GM18867 (cell line): Measurements from ENCODE around the gene SMIM14.
A peak's percentile ranks its signal among the peaks of the same experiment; 100 is the strongest.
"Not testable (repeated sequence)": the region's sequence is repeated elsewhere in the genome, so short reads cannot be mapped to it uniquely, and the experiment has no call there.

Source experiments
- ATAC-seq: cut with Tn5 transposase; IDR thresholded peaks from one replicate; pipeline ENCODE4 v1.9.1; 2021; ENCODE audit warnings: mild to moderate bottlenecking, moderate library complexity; ENCODE audit not compliant: unreplicated experiment

Gene SMIM14

DNA sequence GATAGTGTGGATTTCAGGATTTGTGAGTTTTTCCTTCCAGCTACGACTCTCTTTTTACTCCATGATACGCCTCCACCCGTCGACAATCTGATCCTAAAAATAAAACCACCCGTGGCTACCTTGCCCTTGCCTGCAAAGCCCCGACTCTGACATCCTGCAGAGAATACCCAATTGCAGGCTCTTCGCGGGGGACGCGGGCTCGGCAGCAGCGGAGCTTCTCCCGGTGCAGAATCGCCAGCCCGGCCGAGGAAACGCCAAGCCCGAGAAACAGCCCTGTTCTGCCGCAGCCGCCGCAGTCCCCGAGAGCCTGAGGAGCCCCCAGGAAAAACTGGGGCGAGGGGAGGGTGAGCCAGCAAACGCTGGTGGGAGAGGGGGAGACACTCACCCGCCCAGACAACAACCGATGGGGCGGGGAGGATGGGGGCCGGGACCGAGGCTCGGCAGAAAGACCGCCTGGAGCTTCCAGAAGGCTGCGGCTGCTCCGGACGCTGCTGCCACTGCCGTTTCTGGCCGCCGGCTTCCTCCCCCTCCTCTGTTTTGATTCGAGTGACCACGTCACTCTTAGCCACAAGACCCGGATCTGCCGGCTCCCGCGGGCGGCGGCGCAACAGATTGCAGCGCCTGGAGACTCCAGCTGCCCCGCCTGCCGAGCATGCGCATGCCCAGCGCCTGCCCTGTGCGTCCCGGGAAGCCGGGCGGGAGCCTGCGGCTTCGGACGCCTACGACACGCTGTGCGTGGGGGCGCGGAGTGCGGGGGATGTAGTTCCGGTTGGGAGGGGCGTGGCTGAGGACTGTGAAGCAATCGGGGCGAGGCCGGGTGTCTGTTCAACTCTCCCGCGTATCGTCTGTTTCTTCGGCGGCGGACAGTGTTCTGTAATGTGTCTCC lies at the start of gene SMIM14:
Gene SMIM14, minus strand, starts transcription at position 512 of the 886 bp plus-strand sequence. CDS start 33,720 bp downstream, outside the sequence.
- peak; percentile 74 for ATAC-seq

DNA sequence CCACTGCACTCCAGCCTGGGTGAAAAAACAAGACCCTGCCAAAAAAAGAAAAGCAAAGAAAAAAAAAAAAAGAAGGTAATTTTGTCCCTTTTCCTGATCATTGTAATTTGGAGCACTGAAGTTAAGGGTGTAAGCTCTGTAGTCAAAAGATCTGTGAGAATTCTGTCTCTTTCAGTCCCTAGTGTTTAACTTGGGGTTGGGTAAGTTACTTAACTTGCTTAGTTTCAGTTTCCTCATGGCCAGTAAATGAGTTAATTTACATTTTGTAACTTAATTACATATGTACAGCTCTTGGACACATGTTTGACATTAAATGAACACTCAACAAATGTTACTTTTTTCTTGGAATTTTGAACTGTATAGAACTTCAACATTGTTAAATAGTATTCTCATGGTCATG lies 48.3 kb upstream of the SMIM14 start:
- peak; percentile 42 for ATAC-seq

DNA sequence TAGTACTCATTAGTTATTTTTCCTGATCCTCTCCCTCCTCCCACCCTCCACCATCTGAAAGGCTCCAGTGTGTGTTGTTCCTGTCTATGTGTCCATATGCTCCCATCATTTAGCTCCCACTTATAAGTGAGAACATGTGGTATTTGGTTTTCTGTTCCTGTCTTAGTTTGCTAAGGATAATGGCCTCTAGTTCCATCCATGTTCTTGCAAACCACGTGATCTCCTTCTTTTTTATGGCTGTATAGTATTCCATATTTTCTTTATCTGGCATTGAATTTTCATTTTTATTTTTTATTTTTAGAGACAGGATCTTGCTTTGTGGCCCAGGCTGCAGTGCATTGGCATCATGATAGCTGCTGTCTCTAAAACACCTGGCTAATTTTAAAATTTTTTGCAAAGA lies 47.3 kb upstream of the SMIM14 start:
- ATAC-seq: no peak

DNA sequence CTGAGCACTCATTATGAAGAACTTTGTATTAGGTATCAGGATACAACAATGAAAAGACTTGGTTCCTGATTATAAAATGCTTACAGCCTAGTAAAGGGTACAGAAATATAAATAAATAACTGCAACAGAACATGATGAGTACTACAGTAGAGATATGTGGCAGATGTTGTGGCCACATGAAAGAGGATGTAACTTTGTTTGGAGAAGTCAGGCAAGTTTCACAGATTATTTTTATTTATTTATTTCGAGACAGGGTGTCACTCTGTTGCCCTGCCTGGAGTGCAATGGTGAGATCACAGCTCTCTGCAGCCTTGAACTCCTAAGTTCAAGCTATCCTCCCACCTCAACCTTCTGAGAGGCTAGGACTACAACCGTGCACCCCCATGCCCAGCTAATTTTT lies 43.5 kb upstream of the SMIM14 start:
- peak; percentile 83 for ATAC-seq

DNA sequence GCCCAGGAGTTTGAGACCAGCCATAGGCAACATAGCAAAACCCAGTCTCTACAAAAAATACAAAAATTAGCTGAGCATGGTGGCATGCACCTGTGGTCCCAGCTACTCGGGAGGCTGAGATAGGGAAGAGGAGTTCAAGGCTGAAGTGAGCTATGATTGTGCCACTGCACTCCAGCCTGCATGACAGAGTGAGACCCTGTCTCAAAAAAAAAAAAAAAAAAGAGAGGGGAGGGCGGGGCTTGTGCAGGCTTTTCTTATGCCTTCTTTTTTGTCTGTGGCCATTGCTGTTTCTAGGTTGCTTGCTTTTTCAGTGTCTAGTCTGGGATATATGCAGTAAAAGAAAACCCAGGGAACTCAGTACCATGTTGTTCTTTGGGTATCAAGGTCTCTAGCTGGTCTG lies 42.3 kb upstream of the SMIM14 start:
- ATAC-seq: not testable (repeated sequence)

DNA sequence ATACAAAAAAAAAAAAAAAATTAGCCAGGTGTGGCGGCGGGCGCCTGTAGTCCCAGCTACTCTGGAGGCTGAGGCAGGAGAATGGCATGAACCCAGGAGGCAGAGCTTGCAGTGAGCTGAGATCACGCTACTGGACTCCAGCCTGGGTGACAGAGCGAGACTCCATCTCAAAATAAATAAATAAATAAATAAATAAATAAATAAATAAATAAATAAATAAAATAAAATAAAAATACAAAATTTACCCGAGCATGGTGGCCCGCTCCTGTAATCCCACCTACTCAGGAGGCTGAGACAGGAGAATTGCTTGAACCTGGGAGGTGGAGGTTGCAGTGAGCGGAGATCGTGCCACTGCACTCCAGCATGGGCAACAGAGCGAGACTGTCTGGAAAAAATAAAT lies 37.0 kb upstream of the SMIM14 start:
- not testable (repeated sequence) for ATAC-seq

DNA sequence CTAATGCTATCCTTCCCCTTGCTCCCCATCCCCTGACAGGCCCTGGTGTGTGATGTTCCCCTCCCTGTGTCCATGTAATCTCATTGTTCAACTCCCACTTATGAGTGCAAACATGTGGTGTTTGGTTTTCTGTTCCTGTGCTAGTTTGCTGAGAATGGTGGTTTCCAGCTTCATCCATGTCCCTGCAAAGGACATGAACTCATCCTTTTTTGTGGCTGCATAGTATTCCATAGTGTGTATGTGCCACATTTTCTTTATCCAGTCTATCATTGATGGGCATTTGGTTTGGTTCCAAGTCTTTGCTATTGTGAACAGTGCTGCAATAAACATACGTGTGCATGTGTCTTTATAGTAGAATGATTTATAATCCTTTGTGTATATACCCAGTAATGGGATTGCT lies 31.6 kb upstream of the SMIM14 start:
- not testable (repeated sequence) for ATAC-seq

DNA sequence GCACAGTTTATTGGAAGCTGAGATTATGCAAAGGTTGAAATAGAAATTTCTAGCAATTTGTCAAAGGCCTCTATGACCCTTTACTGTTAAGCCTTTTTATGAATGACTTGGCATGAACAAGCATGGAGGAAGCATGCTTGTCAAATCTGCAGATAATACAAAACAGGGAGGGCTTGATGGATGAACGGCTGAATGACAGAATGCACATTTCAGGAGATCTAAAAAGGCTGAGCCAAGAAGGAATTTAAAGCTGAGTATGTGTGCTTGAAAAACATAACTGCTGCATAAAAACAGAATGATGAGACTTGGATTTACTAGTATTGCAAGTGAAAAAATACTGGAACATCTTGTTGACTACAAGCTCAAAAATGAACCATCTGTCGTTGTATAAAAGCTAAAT lies 30.2 kb upstream of the SMIM14 start:
- no peak for ATAC-seq

DNA sequence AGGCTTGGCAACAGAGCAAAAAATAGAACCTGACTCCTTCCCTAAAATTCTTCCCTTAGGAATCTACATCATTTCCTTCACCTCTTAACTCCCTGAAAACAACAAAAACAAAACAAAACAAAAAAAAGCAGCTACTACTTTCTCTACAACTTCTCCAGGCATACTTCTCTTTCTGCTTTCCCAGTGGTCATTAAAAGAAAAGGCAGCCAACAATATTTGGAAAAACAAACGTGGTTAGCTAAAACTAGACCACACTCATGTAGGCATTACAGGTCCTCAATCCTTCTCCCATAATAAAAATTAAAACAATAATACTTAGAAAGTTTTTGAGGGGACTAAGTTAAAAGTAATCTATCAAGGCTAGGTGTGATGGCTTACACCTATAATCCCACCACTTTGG lies 29.0 kb upstream of the SMIM14 start:
- no peak for ATAC-seq

DNA sequence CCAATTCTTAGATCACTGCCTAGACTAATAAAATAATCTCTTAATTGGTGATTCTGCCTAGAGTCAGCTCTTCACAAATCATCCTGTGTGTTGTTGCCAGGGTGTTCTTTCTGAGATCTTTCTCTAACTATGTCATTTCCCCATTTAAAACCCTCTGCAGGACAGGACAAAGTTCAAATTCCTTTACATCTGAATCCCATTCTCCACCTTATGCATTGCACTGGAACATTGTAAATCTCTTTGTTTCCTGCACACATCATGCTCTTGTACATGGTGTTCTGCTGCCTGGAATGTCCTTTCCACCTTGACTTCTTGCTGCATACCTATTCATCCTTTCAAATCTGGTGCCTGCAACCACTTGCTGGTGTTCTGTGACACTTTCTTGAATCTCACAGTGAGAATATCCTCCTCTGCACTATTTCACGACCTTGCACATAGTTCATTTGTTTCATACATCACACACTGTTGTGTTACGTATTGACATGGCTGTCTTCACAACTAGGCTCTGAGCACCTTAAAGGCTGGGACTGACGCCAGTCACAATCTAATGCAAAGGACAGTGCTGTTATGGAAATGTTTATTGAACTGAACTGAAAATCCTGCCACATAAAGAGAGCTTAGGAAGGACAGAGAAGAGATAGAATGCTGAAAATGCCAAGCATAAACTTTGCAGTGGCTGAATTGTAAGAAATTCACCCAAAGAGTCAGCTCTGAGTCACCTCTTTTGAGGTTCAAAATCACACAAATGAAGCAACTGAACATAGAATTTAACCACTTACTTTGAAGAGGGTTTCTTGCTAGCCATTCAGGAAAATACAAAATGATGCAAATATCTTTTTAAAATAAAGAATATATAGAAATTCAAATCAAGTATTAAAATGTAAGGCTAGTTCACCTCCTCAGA lies 26.4 kb upstream of the SMIM14 start:
- no peak for ATAC-seq

DNA sequence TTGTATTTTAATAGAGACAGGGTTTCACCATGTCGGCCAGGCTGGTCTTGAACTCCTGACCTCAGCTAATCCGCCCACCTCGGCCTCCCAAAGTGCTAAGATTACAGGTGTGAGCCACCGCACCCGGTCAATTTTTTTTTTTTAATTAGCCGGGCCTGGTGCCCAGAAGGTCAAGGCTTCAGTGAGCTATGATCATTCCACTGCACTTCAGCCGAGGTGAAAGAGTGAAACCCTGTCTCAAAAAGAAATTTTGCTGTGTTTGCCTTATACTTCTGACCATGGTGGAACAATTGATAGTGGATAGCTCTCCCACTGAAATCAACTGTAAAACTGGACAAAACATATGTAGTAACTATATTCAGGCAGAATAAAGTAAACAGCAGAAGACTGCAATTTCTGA lies 24.0 kb upstream of the SMIM14 start:
- ATAC-seq: no peak

DNA sequence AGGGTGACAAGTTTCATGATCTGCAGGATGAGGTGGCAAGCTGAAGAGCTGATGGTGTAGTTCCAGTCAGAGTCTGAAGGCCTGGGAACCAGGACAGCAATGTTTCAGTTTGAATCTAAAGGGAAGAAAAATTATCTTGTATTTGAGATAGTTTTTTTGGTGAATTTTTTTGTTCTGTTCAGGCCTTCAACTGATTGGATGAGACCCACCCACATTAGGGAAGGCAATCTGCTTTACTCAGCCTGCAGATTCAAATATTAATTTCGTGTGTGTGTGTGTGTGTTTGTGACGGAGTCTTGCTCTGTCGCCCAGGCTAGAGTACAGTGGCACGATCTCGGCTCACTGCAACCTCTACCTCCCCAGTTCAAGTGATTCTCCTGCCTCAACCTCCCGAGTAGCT lies 22.1 kb upstream of the SMIM14 start:
- ATAC-seq: no peak

DNA sequence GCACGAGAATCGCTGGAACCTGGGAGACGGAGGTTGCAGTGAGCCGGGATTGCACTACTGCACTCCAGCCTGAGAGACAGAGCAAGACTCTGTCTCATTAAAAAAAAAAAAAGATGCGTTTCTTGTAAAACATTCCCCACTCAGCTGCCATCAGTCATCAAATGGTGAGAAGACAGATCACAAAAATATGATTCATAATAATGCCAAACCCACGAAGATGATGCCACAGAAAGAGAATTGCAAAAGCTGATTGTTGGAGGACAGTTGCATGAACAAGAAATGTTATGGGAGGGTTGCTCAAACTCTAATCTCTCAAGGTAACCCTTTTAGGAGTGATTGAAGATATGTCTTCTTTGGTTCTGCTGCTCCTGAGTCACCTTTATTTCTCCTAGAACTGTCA lies 21.4 kb upstream of the SMIM14 start:
- ATAC-seq: no peak

DNA sequence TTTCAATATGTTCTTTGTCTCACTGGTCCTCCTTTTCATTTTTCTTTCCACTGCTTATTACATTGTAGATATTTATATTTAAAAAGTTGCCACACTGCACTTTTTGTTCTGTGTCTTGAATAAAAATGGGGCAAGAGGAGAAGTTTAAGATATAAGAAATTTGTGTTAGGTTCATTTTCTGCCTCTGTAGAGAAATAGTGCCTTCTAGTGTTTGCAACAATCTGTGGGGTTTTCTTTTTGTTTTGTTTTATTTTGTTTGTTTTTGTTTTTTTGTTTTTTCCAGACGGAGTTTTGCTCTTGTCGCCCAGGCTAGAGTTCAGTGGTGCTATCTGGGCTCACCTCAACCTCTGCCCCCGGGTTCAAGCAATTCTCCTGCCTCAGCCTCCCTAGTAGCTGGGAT lies 20.1 kb upstream of the SMIM14 start:
- no peak for ATAC-seq

DNA sequence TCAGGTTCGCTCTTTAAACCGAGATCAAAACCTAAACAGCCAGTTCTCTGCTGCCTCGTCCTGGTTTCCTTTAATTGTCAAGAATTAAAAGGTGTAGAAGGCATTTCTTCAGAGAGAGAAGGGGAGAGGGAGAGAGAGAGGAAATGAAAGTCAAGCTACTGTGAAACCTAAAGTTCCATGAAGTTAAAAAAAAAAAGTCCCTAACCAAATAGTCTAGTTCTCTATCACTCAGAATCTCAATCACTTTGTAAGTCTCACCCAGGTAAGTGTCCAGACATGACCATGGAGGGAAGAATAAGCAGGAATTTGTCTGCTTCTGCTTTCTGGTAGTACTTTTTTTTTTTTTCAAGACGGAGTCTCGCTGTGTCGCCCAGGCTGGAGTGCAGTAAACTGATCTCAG lies 18.8 kb upstream of the SMIM14 start:
- ATAC-seq: peak; percentile 72

DNA sequence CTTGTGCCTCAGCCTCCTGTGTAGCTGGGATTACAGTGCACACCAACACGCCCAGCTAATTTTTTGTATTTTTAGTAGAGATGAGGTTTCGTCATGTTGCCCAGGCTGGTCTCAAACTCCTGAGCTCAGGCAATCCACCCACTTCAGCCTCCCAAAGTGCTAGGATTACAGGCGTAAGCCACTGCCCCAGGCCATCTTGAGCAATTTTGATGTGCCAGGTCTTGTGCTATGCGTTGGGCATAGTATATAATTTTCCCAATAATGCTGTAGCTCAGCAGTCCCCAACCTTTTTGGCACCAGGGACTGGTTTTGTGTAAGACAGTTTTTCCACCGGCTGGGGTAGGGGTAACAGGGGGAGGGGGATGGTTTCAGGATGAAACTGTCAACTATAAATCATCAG lies 18.0 kb upstream of the SMIM14 start:
- ATAC-seq: not testable (repeated sequence)

DNA sequence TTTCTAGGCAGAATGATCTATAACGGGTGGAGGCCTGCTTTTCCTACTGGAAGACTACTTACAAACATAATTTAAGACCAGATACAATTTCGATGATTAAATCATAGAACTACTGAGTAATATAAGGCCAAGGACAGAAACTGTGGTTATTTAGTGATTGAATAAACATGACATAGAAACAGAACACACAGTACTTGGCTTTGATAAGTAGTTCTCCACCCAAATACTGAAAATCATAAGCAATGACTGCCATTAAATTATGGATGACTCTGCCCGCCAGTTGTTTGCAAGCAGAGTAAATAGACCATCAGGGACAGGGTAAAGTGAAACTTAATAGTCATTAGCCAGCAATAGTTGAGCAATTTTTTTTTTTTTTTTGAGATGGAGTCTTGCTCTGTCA lies 17.2 kb upstream of the SMIM14 start:
- ATAC-seq: no peak

DNA sequence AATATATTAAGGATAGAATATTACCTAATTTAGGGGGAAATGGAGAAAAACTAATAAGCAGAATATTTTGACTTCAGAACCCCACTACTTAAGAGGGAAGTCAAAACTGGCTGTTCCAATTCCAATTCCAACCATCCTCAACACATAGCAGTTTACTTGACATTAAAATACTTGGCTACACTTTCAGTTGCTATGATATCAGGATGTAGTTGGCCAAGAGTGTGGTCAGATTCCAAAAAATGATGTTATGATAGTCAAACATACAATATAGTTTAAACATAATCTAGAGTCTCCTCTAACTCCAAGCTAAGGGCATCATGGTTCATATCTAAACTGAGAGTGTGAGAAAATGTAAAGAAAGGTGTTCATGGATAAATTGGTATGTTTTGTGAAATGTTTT lies 16.5 kb upstream of the SMIM14 start:
- ATAC-seq: no peak

DNA sequence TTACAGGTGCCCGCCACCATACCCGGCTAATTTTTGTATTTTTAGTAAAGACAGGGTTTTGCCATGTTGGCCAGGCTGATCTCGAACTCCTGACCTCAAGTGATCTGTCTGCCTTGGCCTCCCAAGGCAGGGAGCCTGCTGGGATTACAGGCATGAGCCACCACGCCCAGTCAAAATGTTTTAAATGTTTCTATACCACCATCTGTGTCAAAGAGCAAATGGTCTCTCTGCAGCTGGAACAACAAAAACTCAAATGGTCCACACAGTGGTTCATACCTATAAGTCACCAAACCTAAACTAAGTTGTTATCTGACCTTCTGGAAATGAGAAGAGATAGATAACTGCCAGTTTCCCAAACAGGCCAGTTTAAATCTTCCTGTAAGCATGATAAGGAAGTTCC lies 12.9 kb upstream of the SMIM14 start:
- ATAC-seq: not testable (repeated sequence)

DNA sequence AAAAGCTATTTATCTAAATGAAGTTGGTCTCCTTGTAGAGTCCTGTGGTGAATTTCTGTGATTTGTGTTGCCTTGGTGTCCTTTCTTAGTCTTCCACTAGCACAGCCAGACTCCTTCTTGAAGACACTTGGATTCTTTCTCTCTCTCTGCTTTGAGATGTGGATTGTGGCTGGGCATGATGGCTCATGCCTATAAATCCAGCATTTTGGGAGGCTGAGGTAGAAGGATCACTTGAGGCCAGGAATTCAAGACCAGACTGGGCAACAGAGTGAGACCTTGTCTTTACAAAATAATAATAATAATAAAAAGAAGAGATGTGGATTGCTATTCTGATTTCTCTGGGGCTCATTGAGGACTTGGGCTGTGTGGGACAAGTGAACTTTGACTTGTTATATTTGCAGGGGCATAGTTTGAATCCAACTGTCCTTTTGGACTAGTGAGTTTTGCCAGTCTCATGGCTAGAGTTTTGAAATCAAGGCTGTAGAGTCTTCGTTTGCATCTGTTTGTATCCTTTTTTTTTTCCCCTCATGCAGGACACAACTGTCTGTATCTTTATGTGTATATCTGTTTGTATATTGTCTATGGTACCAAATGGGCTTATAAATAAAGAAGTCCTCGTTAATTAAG lies 11.1 kb upstream of the SMIM14 start:
- ATAC-seq: no peak

DNA sequence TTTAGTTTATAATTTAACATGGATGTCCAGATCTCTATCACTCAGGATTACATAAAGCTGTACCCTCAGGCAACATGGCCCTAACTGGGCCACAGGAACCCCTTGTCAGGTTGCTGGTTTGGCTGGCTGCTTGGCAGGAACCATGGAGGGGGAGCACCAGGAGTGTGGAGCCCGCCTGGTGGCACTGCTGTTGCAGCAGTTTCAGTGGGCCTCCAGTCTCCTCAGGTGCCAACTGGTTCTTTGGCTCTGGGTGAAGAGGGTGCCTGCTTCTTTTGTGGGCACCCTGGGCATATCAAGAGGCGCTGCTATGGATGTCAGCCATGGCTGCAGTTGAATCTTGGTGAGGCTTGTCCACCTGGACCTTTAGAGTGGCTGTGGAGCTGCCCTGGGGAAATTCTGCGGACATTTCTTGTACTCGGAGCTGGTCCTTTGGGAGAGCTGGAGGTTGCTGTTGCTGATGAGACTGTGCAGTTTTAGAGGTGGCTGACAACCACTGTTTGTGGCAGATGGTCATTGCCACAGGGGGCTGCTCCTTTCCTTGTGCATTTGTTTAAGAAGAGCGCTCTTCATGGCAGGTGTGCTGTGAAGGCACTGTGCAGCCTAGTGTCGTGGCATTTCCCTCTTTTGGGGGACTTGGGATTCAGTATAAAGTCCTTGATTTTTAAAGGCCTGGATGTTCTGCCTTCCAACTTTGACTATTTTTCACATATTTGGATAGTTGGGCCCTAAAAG lies 10.3 kb upstream of the SMIM14 start:
- ATAC-seq: no peak
